Fibroblast of the aortic adventitia (primary cell): Measurements from ENCODE around the gene ASXL1. TPM values are rescaled to one million over a fixed set of nuclear protein-coding genes. Genes with fewer than 3 reads are reported as not detected.

Experiments used
- DNase-seq: peaks from one replicate; pipeline ENCODE4 v3.0.0-alpha.2; 2010; ENCODE audit warnings: low read depth
- H3K4me3 ChIP-seq: 2 replicates; pipeline ENCODE4 v1.5.1; 2011; ENCODE audit warnings: low read depth, mild to moderate bottlenecking, control low read depth, low read length, moderate library complexity
- CTCF ChIP-seq: IDR thresholded peaks from 2 replicates; pipeline ENCODE4 v1.5.1; 2011; ENCODE audit warnings: mild to moderate bottlenecking, low read length, control low read depth, inconsistent platforms; ENCODE audit not compliant: insufficient read depth
- total RNA-seq: library from RNA; depleted of rRNA; stranded (reverse); fragments of >200 nt; gene quantifications from 2 replicates; pipeline ENCODE4 v1.2.3, GENCODE V29; 2012; ENCODE audit warnings: low replicate concordance

Gene ASXL1
- total RNA-seq, 1 donor = 57.4 TPM

GRCh38 chr20:32329817-32330554, 28.1 kb upstream of the ASXL1 start:
- DNase-seq = no peak
- TF ChIP-seq CTCF = no peak
- no peak overlapping the region for H3K4me3 ChIP-seq

- H3K4me3 ChIP-seq = no peak overlapping the region
- TF ChIP-seq CTCF = no peak
- DNase-seq = no peak
Observed at GRCh38 chr20:32330555-32330897, 27.6 kb upstream of the ASXL1 start.

GRCh38 chr20:32332614-32333013, 25.5 kb upstream of the ASXL1 start:
- DNase-seq = peak; percentile 42
- H3K4me3 ChIP-seq = no peak overlapping the region
- TF ChIP-seq CTCF = no peak

- DNase-seq = no peak
- H3K4me3 ChIP-seq = no peak overlapping the region
- TF ChIP-seq CTCF = no peak
Observed at GRCh38 chr20:32333181-32333987, 24.7 kb upstream of the ASXL1 start.

GRCh38 chr20:32333988-32334885, 23.9 kb upstream of the ASXL1 start:
- peak; percentile 10 for DNase-seq
- TF ChIP-seq CTCF = no peak
- no peak overlapping the region for H3K4me3 ChIP-seq

GRCh38 chr20:32336918-32337347, 21.2 kb upstream of the ASXL1 start:
- TF ChIP-seq CTCF = peak; percentile 80
- H3K4me3 ChIP-seq = no peak overlapping the region
- peak; percentile 66 for DNase-seq
